ENCODE results near the gene SPDEF. TPM values are rescaled to one million over a fixed set of nuclear protein-coding genes. Genes with fewer than 3 reads are reported as not detected.

The SPDEF gene
- total and polyA plus RNA-seq, 2 of the 13 experiments (the other 11 are each of a cell fraction or from before 2014, with no cell fraction given) = not detected

- no peak for FAIRE-seq
- in situ Hi-C loops (cut with HindIII; ENCODE audit: extremely low pct_ligation_motif_present, low pct_unique_long_range_greater_than_20kb) = no loop called here
- 61% methylated on average over 14 of the region's 15 CpGs for WGBS (ENCODE audit: low lambda C conversion rate)
Observed at GRCh38 chr6:34536959-34537848, 18.9 kb downstream of the SPDEF start.

More at GRCh38 chr6:34536959-34537848, 18.9 kb downstream of the SPDEF start:
- no peak overlapping the region for H2AFZ ChIP-seq (ENCODE audit: low read length)
- H4K20me1 ChIP-seq (ENCODE audit: insufficient read depth, low read length) = no peaks in the 10 kb centered on the region
- ChIA-PET POLR2A (no interaction called here), CTCF (ENCODE audit: low intra/inter-chr PET ratio, low total read pairs) (no interaction called here)
- H3K36me3 ChIP-seq (replicated peaks in 1 of 2; ENCODE audit: control insufficient read depth in 1 of 2, insufficient read depth in 2 of 2, low read length in 2 of 2) = no peaks in the 10 kb centered on the region
- DNase-seq (ENCODE audit: low spot score) (no peak), ATAC-seq (no peak)
- H3K27me3 ChIP-seq (ENCODE audit: control insufficient read depth in 1 of 2, insufficient read depth in 2 of 2, low read length in 2 of 2) = peaks cover 20 to 73% of the 10 kb centered on the region in 2 experiments
- H3K9me3 ChIP-seq (ENCODE audit: low read length) = no peaks in the 10 kb centered on the region
- H3K4me2 ChIP-seq (ENCODE audit: low read depth, low read length) = no peak overlapping the region
- TF ChIP-seq HMGXB3 (CRISPR knock-in tag; IDR thresholded peaks at IDR 0.05; ENCODE audit: borderline replicate concordance) (no peak), THYN1 (CRISPR knock-in tag; IDR thresholded peaks at IDR 0.05; ENCODE audit: borderline replicate concordance, low read depth) (no peak), HMG20B (CRISPR knock-in tag; conservative IDR thresholded peaks at IDR 0.05) (no peak), FIP1L1 (IDR thresholded peaks at IDR 0.05; ENCODE audit: borderline replicate concordance, insufficient read depth, low read depth, low read length) (no peak), ZNF768 (CRISPR knock-in tag; IDR thresholded peaks at IDR 0.05) (peak; percentile 83)
- no peak overlapping the region for H3K4me3 ChIP-seq (replicated peaks in 1 of 3; ENCODE audit: insufficient read depth in 1 of 3, low read depth in 2 of 3, low read length in 3 of 3)
- intact Hi-C loops (cut with micrococcal nuclease; ENCODE audit: unreplicated experiment) = no loop called here
- H3K27ac ChIP-seq (ENCODE audit: extremely low read length, insufficient read depth, low read length) = no peak overlapping the region
- BruUV-seq (replicated peaks) = no TSS peak
- H3K9ac ChIP-seq (ENCODE audit: insufficient read depth, low read depth, low read length) = no peak overlapping the region
- H3K79me2 ChIP-seq (ENCODE audit: insufficient read depth, low read length) = no peaks in the 10 kb centered on the region
- H3K4me1 ChIP-seq (ENCODE audit: insufficient read depth, low read length) = no peaks in the 10 kb centered on the region

All from HepG2 (cell line).